DMS114 treated with DMSO at 0.1 percent for 48 hours (cell line): Measurements from ENCODE around the gene PFKM.

Experiments used
- DNase-seq: peaks from one replicate; lab custom pipeline; 2025; ENCODE audit not compliant: unreplicated experiment; lab: John Stamatoyannopoulos, UW

Gene PFKM

GRCh38 chr12:48119078-48119833 lies at the start of gene PFKM:
PFKM (plus strand) TSS chr12:48119364; CDS start chr12:48122775, 3,411 bp downstream.
- DNase-seq = peak; percentile 95

- no peak for DNase-seq
Observed at GRCh38 chr12:48070033-48070432, 49.1 kb upstream of the PFKM start.

- no peak for DNase-seq
Observed at GRCh38 chr12:48070731-48071130, 48.4 kb upstream of the PFKM start.

GRCh38 chr12:48071808-48072207 lies 47.4 kb upstream of the PFKM start:
- no peak for DNase-seq

- no peak for DNase-seq
Observed at GRCh38 chr12:48072266-48072665, 46.9 kb upstream of the PFKM start.

- DNase-seq = no peak
Observed at GRCh38 chr12:48074266-48074665, 44.9 kb upstream of the PFKM start.

GRCh38 chr12:48075832-48076231 lies 43.3 kb upstream of the PFKM start:
- no peak for DNase-seq

- no peak for DNase-seq
Observed at GRCh38 chr12:48077111-48077510, 42.1 kb upstream of the PFKM start.

- no peak for DNase-seq
Observed at GRCh38 chr12:48078901-48079300, 40.3 kb upstream of the PFKM start.

- no peak for DNase-seq
Observed at GRCh38 chr12:48080285-48080684, 38.9 kb upstream of the PFKM start.

- DNase-seq = no peak
Observed at GRCh38 chr12:48080821-48081220, 38.3 kb upstream of the PFKM start.

GRCh38 chr12:48084066-48084465 lies 35.1 kb upstream of the PFKM start:
- peak; percentile 20 for DNase-seq

GRCh38 chr12:48084841-48085460 lies 34.2 kb upstream of the PFKM start:
- no peak for DNase-seq

GRCh38 chr12:48086327-48086726 lies 32.8 kb upstream of the PFKM start:
- DNase-seq = no peak

- DNase-seq = no peak
Observed at GRCh38 chr12:48092611-48093010, 26.6 kb upstream of the PFKM start.

GRCh38 chr12:48104531-48104930 lies 14.6 kb upstream of the PFKM start:
- DNase-seq = peak; percentile 23

GRCh38 chr12:48105321-48105866 lies 13.8 kb upstream of the PFKM start:
- DNase-seq = no peak

GRCh38 chr12:48105867-48106680 lies 13.1 kb upstream of the PFKM start, which contains the start of gene SENP1:
SENP1 (minus strand) TSS chr12:48106079; CDS start chr12:48101472, 4,607 bp downstream.
- DNase-seq = peak; percentile 86

- no peak for DNase-seq
Observed at GRCh38 chr12:48106681-48107613, 12.2 kb upstream of the PFKM start.

GRCh38 chr12:48109424-48109823 lies 9.7 kb upstream of the PFKM start:
- no peak for DNase-seq
